Lower leg skin (tissue), 3 donors: ENCODE data around the gene NVL.

Experiments used
- CTCF ChIP-seq, 3 donors: fragments of 450-650 bp; IDR thresholded peaks; one replicate each; pipeline ENCODE4 v1.5.1; 2016; ENCODE audit warnings: antibody characterized with exemption in 3 of 3, mild to moderate bottlenecking in 3 of 3, moderate library complexity in 2 of 3
- POLR2A ChIP-seq, 2 donors: fragments of 450-650 bp; IDR thresholded peaks; one replicate each; pipeline ENCODE4 v1.6.1; 2016 to 2017; ENCODE audit warnings: antibody characterized with exemption in 2 of 2, mild to moderate bottlenecking in 1 of 2, moderate library complexity in 1 of 2

GRCh38 chr1:224216382-224216781 lies 113.6 kb downstream of the NVL start:
- TF ChIP-seq CTCF (IDR thresholded peaks at IDR 0.05) (no peak), POLR2A (IDR thresholded peaks at IDR 0.05) (no peak)
